DOHH2 (cell line): Measurements from ENCODE around the gene FAM200C.

Experiments
- EZH2phosphoT487 ChIP-seq: fragments of 200-600 bp; sonication (generic); IDR thresholded peaks from 2 replicates; pipeline ENCODE4 v1.6.1; 2017; ENCODE audit warnings: borderline replicate concordance, mild to moderate bottlenecking, antibody characterized with exemption, low read length, moderate library complexity, mixed read lengths
- TF ChIP-seq, protein P1 (sequence below): fragments of 200-600 bp; sonication (generic); IDR thresholded peaks from one replicate; pipeline ENCODE4 v1.5.1; 2014; ENCODE audit warnings: antibody characterized with exemption, mild to moderate bottlenecking, low read depth, low read length; ENCODE audit not compliant: poor library complexity, severe bottlenecking

DNA sequence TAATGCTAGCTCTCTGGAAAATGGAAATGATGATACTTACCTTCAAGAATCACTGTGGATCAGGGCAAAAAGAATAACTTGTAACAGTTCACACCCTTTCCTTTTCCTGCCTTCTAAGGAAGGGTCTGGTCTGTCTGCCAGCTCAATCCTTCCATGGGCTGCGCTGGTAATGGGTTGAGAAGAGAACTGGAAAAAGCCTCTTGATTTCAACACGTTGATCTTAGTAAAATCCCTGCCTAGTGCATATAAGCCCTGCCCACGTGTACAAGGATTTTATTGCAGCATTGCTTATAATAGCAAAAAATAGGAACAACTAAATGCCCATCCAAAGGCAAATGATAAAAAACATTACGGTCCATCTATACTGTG lies 49.9 kb downstream of the FAM200C start:
- TF ChIP-seq, protein P1, sequence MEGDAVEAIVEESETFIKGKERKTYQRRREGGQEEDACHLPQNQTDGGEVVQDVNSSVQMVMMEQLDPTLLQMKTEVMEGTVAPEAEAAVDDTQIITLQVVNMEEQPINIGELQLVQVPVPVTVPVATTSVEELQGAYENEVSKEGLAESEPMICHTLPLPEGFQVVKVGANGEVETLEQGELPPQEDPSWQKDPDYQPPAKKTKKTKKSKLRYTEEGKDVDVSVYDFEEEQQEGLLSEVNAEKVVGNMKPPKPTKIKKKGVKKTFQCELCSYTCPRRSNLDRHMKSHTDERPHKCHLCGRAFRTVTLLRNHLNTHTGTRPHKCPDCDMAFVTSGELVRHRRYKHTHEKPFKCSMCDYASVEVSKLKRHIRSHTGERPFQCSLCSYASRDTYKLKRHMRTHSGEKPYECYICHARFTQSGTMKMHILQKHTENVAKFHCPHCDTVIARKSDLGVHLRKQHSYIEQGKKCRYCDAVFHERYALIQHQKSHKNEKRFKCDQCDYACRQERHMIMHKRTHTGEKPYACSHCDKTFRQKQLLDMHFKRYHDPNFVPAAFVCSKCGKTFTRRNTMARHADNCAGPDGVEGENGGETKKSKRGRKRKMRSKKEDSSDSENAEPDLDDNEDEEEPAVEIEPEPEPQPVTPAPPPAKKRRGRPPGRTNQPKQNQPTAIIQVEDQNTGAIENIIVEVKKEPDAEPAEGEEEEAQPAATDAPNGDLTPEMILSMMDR: no peak
- no peak for TF ChIP-seq EZH2phosphoT487
